ENCODE data around the gene NCAM2.

The NCAM2 gene

GRCh38 chr21:20997636-20998455 lies at the start of gene NCAM2:
TSS of gene NCAM2 (plus strand) at chr21:20998409.
- DNase-seq: no peak

DNA sequence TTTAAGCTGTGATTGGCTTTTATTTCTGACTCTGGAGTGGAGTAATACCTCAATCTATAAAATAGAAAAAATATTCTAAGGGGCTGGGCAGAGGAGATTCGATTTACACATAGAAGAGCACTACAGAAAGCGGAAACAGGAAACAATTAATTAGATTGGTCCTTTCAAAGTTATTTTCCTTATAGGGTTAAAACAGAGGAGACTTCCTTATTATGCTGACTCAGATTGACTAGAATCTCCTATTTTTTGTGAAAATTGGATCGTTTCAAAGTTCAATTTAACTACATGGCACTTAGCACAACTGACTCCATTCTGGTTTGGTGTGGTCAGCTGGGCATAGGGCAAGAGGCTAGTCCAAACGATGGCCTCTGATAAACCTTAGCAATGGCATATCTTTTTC lies 48.3 kb upstream of the NCAM2 start:
- DNase-seq: no peak

DNA sequence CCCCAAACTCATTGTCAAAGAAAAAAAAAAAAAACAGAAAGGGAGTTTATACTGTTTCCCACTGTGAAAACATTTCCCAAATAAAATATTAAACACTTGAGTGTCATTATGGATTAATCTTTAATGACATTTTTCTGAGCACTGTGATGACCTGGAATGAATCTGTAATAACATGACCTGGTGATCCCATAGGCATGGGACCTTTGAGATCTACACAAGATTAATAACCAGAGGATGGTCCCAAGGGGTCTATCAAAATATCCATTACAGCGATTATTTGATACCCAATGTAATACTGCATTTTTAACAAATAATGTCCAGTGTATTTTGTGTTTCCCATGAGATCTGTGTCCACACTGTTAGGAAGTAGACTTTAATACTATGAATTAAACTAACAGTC lies 32.4 kb upstream of the NCAM2 start:
- no peak for DNase-seq

DNA sequence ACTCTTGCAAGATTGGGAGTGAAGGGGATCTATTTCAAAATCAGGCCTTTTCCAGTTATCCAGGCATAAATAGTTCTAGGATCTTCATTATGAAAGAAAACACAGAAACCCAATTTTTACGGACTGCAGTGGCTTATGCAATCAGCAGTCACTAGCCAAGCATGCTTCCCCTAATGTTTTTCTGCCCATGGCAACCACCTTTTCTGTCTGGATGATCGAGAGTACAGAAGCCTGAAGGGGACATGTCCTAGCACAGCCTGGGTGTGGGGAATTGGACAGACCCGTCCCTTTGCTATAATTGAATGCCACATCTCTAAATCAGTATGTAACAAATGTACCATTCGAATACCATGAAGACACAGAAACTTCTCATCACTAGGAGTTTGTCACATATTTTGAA lies 29.8 kb upstream of the NCAM2 start:
- no peak for DNase-seq

- DNase-seq: no peak
Observed at GRCh38 chr21:20970691-20971090, 27.5 kb upstream of the NCAM2 start.

- no peak for DNase-seq
Observed at GRCh38 chr21:20971296-20971921, 26.8 kb upstream of the NCAM2 start.

DNA sequence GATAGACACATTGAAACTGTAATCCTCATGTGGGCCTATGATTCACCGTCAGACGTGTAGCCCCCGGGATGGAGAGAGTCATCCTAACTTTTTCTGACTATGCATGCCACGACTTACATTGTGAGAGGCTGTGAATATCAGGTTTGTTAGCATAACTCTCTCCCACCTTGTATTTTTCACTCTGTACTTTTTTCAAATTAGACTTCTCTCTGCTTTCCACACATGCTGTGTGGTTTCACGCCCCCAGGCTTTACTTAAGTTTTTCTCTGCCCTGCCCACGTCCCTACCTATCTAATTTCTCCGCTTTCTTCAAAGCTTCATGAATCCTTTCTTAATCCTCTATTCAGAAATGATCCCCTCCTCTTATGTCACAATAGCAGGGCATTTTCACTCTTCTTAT lies 3.4 kb upstream of the NCAM2 start:
- DNase-seq: no peak

- DNase-seq: no peak
Observed at GRCh38 chr21:20996421-20997310, 1.5 kb upstream of the NCAM2 start.

- DNase-seq: no peak
Observed at GRCh38 chr21:20997311-20997635, 936 bp upstream of the NCAM2 start.

DNA sequence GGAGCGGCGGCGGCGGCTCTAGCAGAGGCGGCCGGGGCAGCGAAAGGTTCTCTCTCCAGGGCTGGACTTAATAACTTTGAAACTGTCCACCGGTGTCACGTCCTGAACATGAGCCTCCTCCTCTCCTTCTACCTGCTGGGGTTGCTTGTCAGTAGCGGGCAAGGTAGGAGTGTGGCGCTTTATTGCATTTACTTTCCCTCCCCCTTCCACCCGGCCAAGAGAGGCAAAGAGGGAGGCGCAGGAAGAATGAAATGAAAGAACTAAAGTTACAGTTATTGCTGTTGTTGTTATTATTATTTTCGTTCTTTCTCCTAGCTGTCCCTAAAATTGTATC lies 214 bp downstream of the NCAM2 start:
- DNase-seq: no peak

GRCh38 chr21:20998886-20999285 lies 677 bp downstream of the NCAM2 start:
- DNase-seq: no peak

- DNase-seq: no peak
Observed at GRCh38 chr21:20999659-21000058, 1.4 kb downstream of the NCAM2 start.

GRCh38 chr21:21000591-21001175 lies 2.5 kb downstream of the NCAM2 start:
- no peak for DNase-seq

GRCh38 chr21:21001591-21002100 lies 3.4 kb downstream of the NCAM2 start:
- no peak for DNase-seq

DNA sequence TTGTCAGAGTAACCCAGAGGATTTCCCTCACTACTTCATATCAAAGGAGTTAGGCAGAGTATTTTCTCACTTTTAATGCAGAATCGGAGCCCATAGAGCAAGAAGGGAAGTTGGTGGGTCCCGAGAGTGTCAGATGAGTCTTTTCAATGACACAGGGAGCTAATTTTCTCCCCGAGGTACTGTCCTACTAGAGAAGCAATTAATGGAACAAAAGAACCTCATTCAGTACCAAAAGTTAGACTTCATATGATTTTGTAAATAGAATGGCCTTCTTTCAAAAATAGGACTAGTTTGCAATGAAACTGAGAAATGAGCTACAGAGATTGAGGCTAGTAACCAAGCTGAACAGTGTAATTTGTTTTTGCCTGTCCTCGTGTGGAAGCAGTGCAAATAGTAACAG lies 3.9 kb downstream of the NCAM2 start:
- DNase-seq: no peak

- no peak for DNase-seq
Observed at GRCh38 chr21:21003701-21004100, 5.5 kb downstream of the NCAM2 start.

DNA sequence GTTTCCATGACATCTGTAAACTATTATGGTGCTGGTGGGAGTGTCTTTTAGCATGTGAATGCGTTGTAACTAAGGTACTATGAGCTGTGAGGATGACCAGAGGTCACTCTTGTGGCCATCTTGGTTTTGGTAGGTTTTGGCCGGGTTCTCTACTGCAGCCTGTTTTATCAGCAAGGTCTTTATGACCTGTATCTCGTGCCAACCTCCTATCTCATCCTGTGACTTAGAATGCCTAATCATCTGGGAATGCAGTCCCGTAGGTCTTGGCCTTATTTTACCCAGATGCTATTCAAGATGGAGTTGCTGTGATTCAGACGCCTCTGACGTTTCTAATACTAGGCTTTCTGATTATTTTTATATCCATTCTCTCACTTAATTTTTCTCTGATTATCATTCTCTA lies 9.4 kb downstream of the NCAM2 start:
- no peak for DNase-seq

DNA sequence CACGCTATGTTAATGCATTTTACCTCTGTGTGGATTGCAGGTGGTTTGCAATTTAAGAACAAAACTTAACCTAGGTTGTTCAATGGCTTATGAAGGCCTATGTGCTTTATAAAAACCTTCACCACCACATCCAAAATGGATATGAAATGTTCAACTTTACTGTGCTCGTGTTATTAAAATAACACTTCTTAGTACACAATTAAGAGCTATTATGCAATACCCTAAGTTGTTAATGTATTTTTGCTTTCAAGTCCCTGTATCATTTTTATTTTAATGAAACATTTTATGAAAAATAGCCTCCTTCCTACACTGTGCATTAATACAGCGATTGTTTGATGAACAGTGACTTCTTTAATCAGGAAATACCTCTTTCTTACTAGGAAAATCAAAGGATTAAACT lies 12.0 kb downstream of the NCAM2 start:
- no peak for DNase-seq

DNA sequence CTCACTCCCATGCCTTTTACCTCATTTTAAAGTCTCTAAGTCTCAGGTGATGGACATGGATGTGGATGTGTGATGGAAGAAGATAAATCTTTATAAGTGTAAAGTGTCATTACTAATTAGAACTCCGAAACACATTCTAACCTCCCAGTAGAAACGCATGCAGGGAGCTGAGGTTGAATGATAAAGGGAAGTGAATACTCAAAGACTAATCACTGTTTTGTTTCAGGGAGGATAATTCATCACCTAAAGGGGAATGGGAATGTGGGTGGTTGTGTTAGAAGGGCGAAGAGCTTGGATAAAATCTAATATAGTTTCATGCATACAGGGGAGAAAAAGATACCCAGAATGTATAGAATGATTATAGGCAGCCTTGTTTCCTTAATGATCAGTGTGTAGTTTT lies 12.5 kb downstream of the NCAM2 start:
- no peak for DNase-seq

GRCh38 chr21:21018821-21019220 lies 20.6 kb downstream of the NCAM2 start:
- no peak for DNase-seq

GRCh38 chr21:21019681-21020080 lies 21.5 kb downstream of the NCAM2 start:
- no peak for DNase-seq

DNA sequence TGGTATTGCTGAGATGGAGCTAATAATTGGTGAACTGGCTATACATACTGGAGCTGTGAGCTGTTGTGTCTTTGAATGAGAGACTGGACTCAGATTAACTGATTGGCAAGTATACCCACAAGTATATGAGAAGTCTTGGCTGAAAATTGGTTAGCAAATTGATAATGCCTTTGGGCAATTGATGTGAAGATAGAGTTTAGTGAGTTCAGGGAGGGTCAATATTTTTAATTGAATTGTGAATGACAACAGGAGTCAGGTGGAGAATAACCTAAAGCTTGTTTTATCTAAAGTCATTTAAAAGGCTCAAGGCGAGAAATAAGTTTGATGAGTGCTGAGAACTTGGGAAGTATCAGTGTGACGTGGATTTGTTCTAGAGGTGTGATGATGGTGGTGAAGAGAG lies 27.5 kb downstream of the NCAM2 start:
- DNase-seq: no peak

- no peak for DNase-seq
Observed at GRCh38 chr21:21028275-21028820, 30.1 kb downstream of the NCAM2 start.
